ENCODE results near the gene CDK5. TPM values are rescaled to one million over a fixed set of nuclear protein-coding genes. Genes with fewer than 3 reads are reported as not detected.

Gene CDK5
- total and polyA plus RNA-seq, 10 donors: 6.3 to 17.9 (median 9.7) TPM

- peak; percentile 85 for DNase-seq
- Histone ChIP-seq H3K36me3 (peaks cover 0 to 53% (median 6%) of the 10 kb centered on the region in 6 donors), H3K4me1 (peaks cover 56 to 88% (median 72%) of the 10 kb centered on the region in 6 donors), H3K27me3 (replicated peaks in 1 of 7) (peaks cover 0 to 23% (median 0%) of the 10 kb centered on the region in 7 donors), H3K4me3 (peak overlapping the region in 2 of 8 donors; percentile 36 to 59), H3K9me3 (no peaks in the 10 kb centered on the region), H3K27ac (peak overlapping the region; percentile 43 to 83 (median 77))
- intact Hi-C loops (cut with DNase I; ENCODE audit: low total_unique reads): no loop called here
- TF ChIP-seq CTCF (IDR thresholded peaks at IDR 0.05 in 8 of 11, conservative IDR thresholded peaks at IDR 0.05 in 3 of 11) (no peak), POLR2AphosphoS5 (IDR thresholded peaks at IDR 0.05) (peak; percentile 55 to 75 (median 60)), POLR2A (IDR thresholded peaks at IDR 0.05) (no peak)
- WGBS, 5 donors: 44 to 76% (median 57%) methylated on average over 7 of the region's 7 CpGs
These were observed 50.2 kb downstream of the CDK5 start for GRCh38 chr7:151007469-151007898.

GRCh38 chr7:151006590-151007300 is 51.0 kb downstream of the CDK5 start:
- TF ChIP-seq POLR2AphosphoS5 (IDR thresholded peaks at IDR 0.05) (peak; percentile 18 to 59 (median 53)), CTCF (IDR thresholded peaks at IDR 0.05 in 8 of 11, conservative IDR thresholded peaks at IDR 0.05 in 3 of 11) (no peak)
- peak overlapping the region in 7 of 8 donors; percentile 38 to 83 (median 77) for H3K27ac ChIP-seq
- peak overlapping the region in 1 of 8 donors; percentile 59 for H3K4me3 ChIP-seq
- intact Hi-C loops (cut with DNase I; ENCODE audit: low total_unique reads): no loop called here
- 78 to 80% (median 79%) methylated on average over 12 to 23 of the region's 23 CpGs for WGBS, 5 donors
- DNase-seq: no peak
- peaks cover 0 to 19% (median 0%) of the 10 kb centered on the region in 7 donors for H3K27me3 ChIP-seq (replicated peaks in 1 of 7)
- peaks cover 51 to 83% (median 66%) of the 10 kb centered on the region in 6 donors for H3K4me1 ChIP-seq
- peaks cover 0 to 59% (median 6%) of the 10 kb centered on the region in 6 donors for H3K36me3 ChIP-seq
- no peaks in the 10 kb centered on the region for H3K9me3 ChIP-seq

GRCh38 chr7:151005566-151005965 is 52.1 kb downstream of the CDK5 start:
- no peak for DNase-seq
- H3K9me3 ChIP-seq: no peaks in the 10 kb centered on the region
- H3K27ac ChIP-seq: peak overlapping the region in 3 of 8 donors; percentile 0 to 77 (median 32)
- H3K4me3 ChIP-seq: no peak overlapping the region
- H3K36me3 ChIP-seq: peaks cover 0 to 64% (median 9%) of the 10 kb centered on the region in 6 donors
- TF ChIP-seq POLR2A (IDR thresholded peaks at IDR 0.05): no peak
- TF ChIP-seq CTCF (IDR thresholded peaks at IDR 0.05 in 8 of 11, conservative IDR thresholded peaks at IDR 0.05 in 3 of 11): no peak
- TF ChIP-seq POLR2AphosphoS5 (IDR thresholded peaks at IDR 0.05): no peak
- peaks cover 41 to 83% (median 60%) of the 10 kb centered on the region in 6 donors for H3K4me1 ChIP-seq
- intact Hi-C loops (cut with DNase I; ENCODE audit: low total_unique reads): no loop called here
- H3K27me3 ChIP-seq (replicated peaks in 1 of 7): peaks cover 0 to 17% (median 0%) of the 10 kb centered on the region in 7 donors
- 61 to 83% (median 72%) methylated on average over 9 of the region's 9 CpGs for WGBS, 5 donors

Other genes starting within 250 kb of the CDK5 start
- 1 to 10 TPM in 2 of 7 donors, under 1 TPM in 3, not detected in 2; 0.36 to 2.5 (median 0.79) TPM for gene AOC1, start 205.4 kb downstream of the CDK5 start, total RNA-seq
- 1 to 10 TPM in 1 of 3 donors, under 1 TPM in 2; 0.03 to 1.1 (median 0.39) TPM for gene AOC1, start 205.4 kb downstream of the CDK5 start, polyA plus RNA-seq
- 1 to 10 TPM; 1.6 to 5.1 (median 2.8) TPM for gene KCNH2, start 79.6 kb downstream of the CDK5 start, total RNA-seq
- gene KCNH2, start 79.6 kb downstream of the CDK5 start, polyA plus RNA-seq: 1 to 10 TPM in 2 of 3 donors, under 1 TPM in 1; 0.67 to 2.5 (median 1.3) TPM
- gene NOS3, start 66.9 kb downstream of the CDK5 start, total RNA-seq: 100 to 1,000 TPM; 106 to 455 (median 187) TPM
- 10 to 100 TPM; 11.9 to 81.1 (median 28.4) TPM for gene NOS3, start 66.9 kb downstream of the CDK5 start, polyA plus RNA-seq
- gene ATG9B, start 33.4 kb downstream of the CDK5 start, total RNA-seq: 1 to 10 TPM in 6 of 7 donors, under 1 TPM in 1; 0.66 to 3.8 (median 2.8) TPM
- gene ATG9B, start 33.4 kb downstream of the CDK5 start, polyA plus RNA-seq: 1 to 10 TPM; 1.8 to 3.7 (median 1.9) TPM
- gene ABCB8, start 29.4 kb downstream of the CDK5 start, total RNA-seq: 10 to 100 TPM; 22.5 to 42.6 (median 29.1) TPM
- 10 to 100 TPM; 12.9 to 21.1 (median 17.2) TPM for gene ABCB8, start 29.4 kb downstream of the CDK5 start, polyA plus RNA-seq
- gene ASIC3, start 9.4 kb downstream of the CDK5 start, total RNA-seq: 1 to 10 TPM; 1.5 to 5.0 (median 2.9) TPM
- gene ASIC3, start 9.4 kb downstream of the CDK5 start, polyA plus RNA-seq: 1 to 10 TPM; 1.1 to 3.7 (median 2.6) TPM
- gene SLC4A2, start 1.7 kb upstream of the CDK5 start, total RNA-seq: 100 to 1,000 TPM in 1 of 7 donors, 10 to 100 TPM in 6; 58.9 to 112 (median 85.2) TPM
- 100 to 1,000 TPM in 1 of 3 donors, 10 to 100 TPM in 2; 43.9 to 122 (median 99.4) TPM for gene SLC4A2, start 1.7 kb upstream of the CDK5 start, polyA plus RNA-seq
- 100 to 1,000 TPM in 1 of 7 donors, 10 to 100 TPM in 6; 72.9 to 102 (median 77.6) TPM for gene FASTK, start 22.9 kb upstream of the CDK5 start, total RNA-seq
- gene FASTK, start 22.9 kb upstream of the CDK5 start, polyA plus RNA-seq: 100 to 1,000 TPM in 2 of 3 donors, 10 to 100 TPM in 1; 83.9 to 183 (median 136) TPM
- gene TMUB1, start 25.6 kb upstream of the CDK5 start, total RNA-seq: 10 to 100 TPM; 27.1 to 47.8 (median 38.2) TPM
- 10 to 100 TPM; 43.0 to 73.4 (median 45.9) TPM for gene TMUB1, start 25.6 kb upstream of the CDK5 start, polyA plus RNA-seq
- 10 to 100 TPM; 43.2 to 94.4 (median 73.0) TPM for gene AGAP3, start 28.6 kb upstream of the CDK5 start, total RNA-seq
- 10 to 100 TPM; 21.8 to 79.1 (median 51.2) TPM for gene AGAP3, start 28.6 kb upstream of the CDK5 start, polyA plus RNA-seq
- not detected for gene GBX1, start 109.8 kb upstream of the CDK5 start, total RNA-seq
- gene GBX1, start 109.8 kb upstream of the CDK5 start, polyA plus RNA-seq: not detected
- not detected for gene ASB10, start 129.4 kb upstream of the CDK5 start, total RNA-seq
- gene ASB10, start 129.4 kb upstream of the CDK5 start, polyA plus RNA-seq: not detected
- gene H2BK1, start 152.6 kb upstream of the CDK5 start, total RNA-seq: not detected
- gene H2BK1, start 152.6 kb upstream of the CDK5 start, polyA plus RNA-seq: under 1 TPM in 1 of 3 donors, not detected in 2; 0.24 TPM
- 10 to 100 TPM; 22.7 to 30.0 (median 29.8) TPM for gene ABCF2, start 169.3 kb upstream of the CDK5 start, total RNA-seq
- gene ABCF2, start 169.3 kb upstream of the CDK5 start, polyA plus RNA-seq: 10 to 100 TPM in 2 of 3 donors, 1 to 10 TPM in 1; 9.2 to 19.3 (median 12.9) TPM
- gene CHPF2, start 174.6 kb upstream of the CDK5 start, total RNA-seq: 10 to 100 TPM; 39.9 to 55.4 (median 47.6) TPM
- 10 to 100 TPM; 16.3 to 30.0 (median 27.8) TPM for gene CHPF2, start 174.6 kb upstream of the CDK5 start, polyA plus RNA-seq
- 10 to 100 TPM; 12.0 to 40.2 (median 18.1) TPM for gene SMARCD3, start 190.8 kb upstream of the CDK5 start, total RNA-seq
- 10 to 100 TPM in 2 of 3 donors, 1 to 10 TPM in 1; 8.8 to 16.2 (median 15.1) TPM for gene SMARCD3, start 190.8 kb upstream of the CDK5 start, polyA plus RNA-seq

Data from spleen (tissue), 11 donors.